ENCODE results near the gene SH2D2A. TPM values are rescaled to one million over a fixed set of nuclear protein-coding genes. Genes with fewer than 3 reads are reported as not detected.
A peak's percentile ranks its signal among the peaks of the same experiment; 100 is the strongest.

SH2D2A gene
- total and polyA plus RNA-seq, 2 experiments from 2014 or later, result 0.18 to 0.60 TPM

DNA sequence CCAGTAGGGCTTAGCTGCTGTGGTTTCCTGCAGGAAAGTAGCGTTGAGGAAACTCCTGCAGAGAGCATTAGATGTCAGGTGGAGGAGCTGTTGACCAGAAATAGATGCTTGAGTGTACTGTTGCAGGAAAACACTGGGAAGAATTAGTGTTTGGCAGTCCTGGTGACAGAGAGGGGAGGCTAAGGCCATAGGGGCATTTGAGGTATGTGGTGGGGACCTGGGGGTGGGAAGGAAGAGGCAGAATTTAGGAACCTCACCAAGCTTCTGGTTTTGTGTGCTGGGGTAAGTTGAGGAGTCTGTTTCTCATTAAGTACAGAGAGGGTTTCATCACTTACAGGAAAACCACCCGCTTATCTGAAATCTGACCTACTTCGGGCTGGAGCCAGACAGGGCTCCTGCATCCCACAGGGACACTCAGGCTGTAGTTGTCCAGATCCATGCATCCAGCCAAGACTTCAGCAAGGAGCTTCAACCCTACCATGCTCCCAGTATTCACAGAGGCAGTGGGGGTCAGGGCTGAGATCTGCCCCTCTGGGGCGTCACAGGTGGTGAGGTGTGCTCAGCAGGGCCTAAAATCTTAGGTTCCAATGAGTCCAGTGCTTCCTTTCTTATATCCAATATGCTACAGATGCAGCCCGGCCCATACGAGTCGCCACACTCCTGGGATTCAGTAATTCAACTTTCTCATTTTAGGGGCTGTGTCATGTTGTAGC lies 15.1 kb downstream of the SH2D2A start:
- Histone ChIP-seq H3K9me3 (ENCODE audit: low read depth) (no peaks in the 10 kb centered on the region), H3K36me3 (replicated peaks; ENCODE audit: insufficient read depth, low read depth) (no peaks in the 10 kb centered on the region), H3K4me2 (no peak overlapping the region)

DNA sequence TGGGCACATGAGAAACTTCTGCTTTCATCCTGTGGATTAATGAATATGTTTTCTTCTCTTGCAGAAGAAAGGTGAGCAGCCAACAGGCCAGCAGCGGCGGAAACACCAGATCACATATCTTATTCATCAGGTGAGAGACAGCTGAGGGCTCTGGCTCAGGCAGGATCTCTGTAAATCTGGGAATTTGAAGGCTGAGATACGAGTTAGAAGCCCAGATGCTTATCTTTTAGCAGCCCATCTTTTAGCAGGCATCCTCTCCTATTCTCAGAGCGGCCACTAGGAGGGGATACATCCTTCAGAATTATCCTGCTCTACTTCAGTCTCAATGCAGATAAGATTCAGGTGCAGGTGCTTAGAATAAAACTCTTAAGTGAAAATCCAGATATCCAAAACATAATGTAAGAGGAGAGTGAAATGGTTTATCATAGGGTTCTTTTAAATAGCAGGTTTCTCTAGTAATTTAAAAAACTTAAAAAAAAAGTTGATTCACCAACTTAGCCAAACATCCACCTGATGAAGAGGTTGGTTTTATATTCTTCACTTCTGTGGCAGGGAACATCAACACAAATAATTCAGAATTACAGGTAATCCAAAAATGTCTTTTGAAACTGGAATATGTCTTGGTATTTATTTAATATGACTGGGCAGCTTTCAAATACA lies 19.3 kb downstream of the SH2D2A start:
- Histone ChIP-seq H3K36me3 (replicated peaks; ENCODE audit: insufficient read depth, low read depth) (peaks cover under 1% of the 10 kb centered on the region), H2AFZ (no peak overlapping the region), H3K9me3 (ENCODE audit: low read depth) (no peaks in the 10 kb centered on the region), H4K20me1 (ENCODE audit: insufficient read depth, poor library complexity, severe bottlenecking) (peaks cover 3% of the 10 kb centered on the region), H3K9me2 (replicated peaks; ENCODE audit: insufficient read depth) (no peaks in the 10 kb centered on the region), H3K27me3 (no peaks in the 10 kb centered on the region), H3K4me1 (ENCODE audit: insufficient read depth) (peaks cover 8% of the 10 kb centered on the region), H3K79me2 (no peaks in the 10 kb centered on the region), H3K4me2 (no peak overlapping the region), H3K4me3 (no peak overlapping the region), H3K27ac (no peak overlapping the region)
- peak; percentile 69 for DNase-seq (ENCODE audit: low spot score)
- TF ChIP-seq, protein P1, sequence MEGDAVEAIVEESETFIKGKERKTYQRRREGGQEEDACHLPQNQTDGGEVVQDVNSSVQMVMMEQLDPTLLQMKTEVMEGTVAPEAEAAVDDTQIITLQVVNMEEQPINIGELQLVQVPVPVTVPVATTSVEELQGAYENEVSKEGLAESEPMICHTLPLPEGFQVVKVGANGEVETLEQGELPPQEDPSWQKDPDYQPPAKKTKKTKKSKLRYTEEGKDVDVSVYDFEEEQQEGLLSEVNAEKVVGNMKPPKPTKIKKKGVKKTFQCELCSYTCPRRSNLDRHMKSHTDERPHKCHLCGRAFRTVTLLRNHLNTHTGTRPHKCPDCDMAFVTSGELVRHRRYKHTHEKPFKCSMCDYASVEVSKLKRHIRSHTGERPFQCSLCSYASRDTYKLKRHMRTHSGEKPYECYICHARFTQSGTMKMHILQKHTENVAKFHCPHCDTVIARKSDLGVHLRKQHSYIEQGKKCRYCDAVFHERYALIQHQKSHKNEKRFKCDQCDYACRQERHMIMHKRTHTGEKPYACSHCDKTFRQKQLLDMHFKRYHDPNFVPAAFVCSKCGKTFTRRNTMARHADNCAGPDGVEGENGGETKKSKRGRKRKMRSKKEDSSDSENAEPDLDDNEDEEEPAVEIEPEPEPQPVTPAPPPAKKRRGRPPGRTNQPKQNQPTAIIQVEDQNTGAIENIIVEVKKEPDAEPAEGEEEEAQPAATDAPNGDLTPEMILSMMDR (IDR thresholded peaks at IDR 0.05; ENCODE audit: poor library complexity), result peak; percentile 78
- TF ChIP-seq EZH2 (IDR thresholded peaks at IDR 0.05; ENCODE audit: borderline replicate concordance), result no peak
- WGBS (ENCODE audit: low lambda C conversion rate, missing lambda C conversion rate), result 20% methylated on average over 4 of the region's 4 CpGs

More for the DNA sequence above, 15.1 kb downstream of the SH2D2A start:
- Histone ChIP-seq H3K27me3 (no peaks in the 10 kb centered on the region), H4K20me1 (ENCODE audit: insufficient read depth, poor library complexity, severe bottlenecking) (no peaks in the 10 kb centered on the region), H3K9me2 (replicated peaks; ENCODE audit: insufficient read depth) (no peaks in the 10 kb centered on the region), H3K27ac (no peak overlapping the region), H3K4me1 (ENCODE audit: insufficient read depth) (peaks cover 12% of the 10 kb centered on the region), H2AFZ (no peak overlapping the region), H3K79me2 (no peaks in the 10 kb centered on the region), H3K4me3 (no peak overlapping the region)
- WGBS (ENCODE audit: low lambda C conversion rate, missing lambda C conversion rate), result 66% methylated on average over 7 of the region's 7 CpGs
- peak; percentile 30 for DNase-seq (ENCODE audit: low spot score)
- TF ChIP-seq, protein P1 (IDR thresholded peaks at IDR 0.05; ENCODE audit: poor library complexity), result peak; percentile 36
- TF ChIP-seq EZH2 (IDR thresholded peaks at IDR 0.05; ENCODE audit: borderline replicate concordance), result no peak
- no peak for TF ChIP-seq EZH2phosphoT487 (IDR thresholded peaks at IDR 0.05; ENCODE audit: low read depth, severe bottlenecking, unreplicated experiment)

DNA sequence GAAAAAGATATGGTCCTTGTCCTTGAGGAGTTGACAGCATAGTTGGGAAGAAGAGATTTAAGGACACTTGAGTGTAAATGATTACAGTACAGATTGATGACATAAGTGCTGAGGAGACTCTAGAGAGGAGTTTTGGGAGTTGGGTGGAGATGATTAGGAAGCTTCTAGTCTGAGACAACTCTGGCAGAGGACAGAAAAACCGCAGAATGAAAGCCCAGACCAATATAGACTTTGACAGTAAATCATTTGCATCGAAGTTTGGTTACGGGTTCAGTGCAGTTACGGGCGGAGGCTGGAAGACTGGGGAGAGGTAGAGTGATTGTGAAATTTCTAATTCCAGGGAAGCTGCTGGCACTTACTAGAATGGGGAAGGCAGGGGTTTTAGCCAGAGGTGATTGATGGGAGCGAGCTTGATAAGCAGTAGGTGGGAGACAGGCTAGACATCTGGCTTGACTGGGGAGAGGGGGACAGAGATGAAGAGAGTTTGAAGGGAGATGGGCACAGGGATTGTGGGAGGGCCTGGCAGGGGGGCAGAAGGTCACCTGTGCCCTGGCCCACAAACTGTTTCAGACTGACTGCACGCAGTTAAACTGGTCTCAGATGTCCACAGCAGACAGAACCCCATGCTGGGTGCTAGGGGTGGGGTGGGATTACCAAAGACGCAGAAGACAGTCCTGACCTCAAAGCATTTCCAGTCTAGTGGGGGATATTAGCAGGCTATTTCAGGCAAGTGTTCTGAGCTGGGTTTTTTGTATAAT lies 20.1 kb downstream of the SH2D2A start:
- no peak overlapping the region for H3K4me2 ChIP-seq
- no peak for TF ChIP-seq EZH2 (IDR thresholded peaks at IDR 0.05; ENCODE audit: borderline replicate concordance)
- TF ChIP-seq EZH2phosphoT487 (IDR thresholded peaks at IDR 0.05; ENCODE audit: low read depth, severe bottlenecking, unreplicated experiment), result no peak
- TF ChIP-seq, protein P1 (IDR thresholded peaks at IDR 0.05; ENCODE audit: poor library complexity), result no peak
- H3K36me3 ChIP-seq (replicated peaks; ENCODE audit: insufficient read depth, low read depth), result peaks cover 2% of the 10 kb centered on the region
- DNase-seq (ENCODE audit: low spot score), result no peak
- H4K20me1 ChIP-seq (ENCODE audit: insufficient read depth, poor library complexity, severe bottlenecking), result peaks cover 3% of the 10 kb centered on the region
- H3K79me2 ChIP-seq, result peaks cover under 1% of the 10 kb centered on the region
- H3K9me3 ChIP-seq (ENCODE audit: low read depth), result no peaks in the 10 kb centered on the region
- WGBS (ENCODE audit: low lambda C conversion rate, missing lambda C conversion rate), result 80% methylated on average over 8 of the region's 8 CpGs
- H2AFZ ChIP-seq, result no peak overlapping the region
- H3K4me1 ChIP-seq (ENCODE audit: insufficient read depth), result peaks cover 2% of the 10 kb centered on the region
- no peak overlapping the region for H3K27ac ChIP-seq
- no peaks in the 10 kb centered on the region for H3K9me2 ChIP-seq (replicated peaks; ENCODE audit: insufficient read depth)
- no peak overlapping the region for H3K4me3 ChIP-seq
- no peaks in the 10 kb centered on the region for H3K27me3 ChIP-seq
